Measurements from ENCODE around the gene NUMB. TPM values are rescaled to one million over a fixed set of nuclear protein-coding genes. Genes with fewer than 3 reads are reported as not detected.

NUMB gene
- total and polyA plus RNA-seq, 2 of the 4 experiments (the other 2 are of a cell fraction), result 45.9 to 114 TPM

GRCh38 chr14:73249564-73250316 lies 208.6 kb downstream of the NUMB start:
- Histone ChIP-seq H3K79me1 (ENCODE audit: low read depth in 1 of 2, low read length in 2 of 2) (peaks cover 0 to 6% of the 10 kb centered on the region in 2 experiments; a peak in 2 of 4 replicates), H2BK120ac (ENCODE audit: low read depth, low read length) (no peak overlapping the region), H4K5ac (ENCODE audit: low read depth, low read length) (no peak overlapping the region), H3K4me2 (ENCODE audit: low read depth, low read length) (no peak overlapping the region), H3K9ac (ENCODE audit: low read depth, low read length) (no peak overlapping the region), H3K9me1 (ENCODE audit: insufficient read depth, low read length) (peaks cover 6% of the 10 kb centered on the region; the same call in 1 of the 2 replicates), H4K91ac (ENCODE audit: insufficient read depth, low read depth, low read length) (no peak overlapping the region), H3K18ac (ENCODE audit: low read depth, low read length) (no peak overlapping the region), H2BK20ac (ENCODE audit: low read depth, low read length) (no peak overlapping the region), H2BK5ac (ENCODE audit: low read depth, low read length, poor library complexity, severe bottlenecking) (no peak overlapping the region), H3K4me3 (ENCODE audit: insufficient read depth, low read depth, low read length) (no peak overlapping the region), H3K9me3 (ENCODE audit: control insufficient read depth, insufficient read depth, low read length) (no peaks in the 10 kb centered on the region), H3K4me1 (ENCODE audit: control insufficient read depth, insufficient read depth, low read length) (no peaks in the 10 kb centered on the region), H3K56ac (ENCODE audit: extremely low read depth, insufficient read depth, low read length) (no peak overlapping the region), H3K27ac (ENCODE audit: insufficient read depth, low read length) (no peak overlapping the region), H2BK15ac (ENCODE audit: low read depth, low read length) (no peak overlapping the region), H4K8ac (ENCODE audit: low read depth in 2 of 2, low read length in 2 of 2) (no peak overlapping the region), H2AK9ac (replicated peaks; ENCODE audit: low read depth, low read length, poor library complexity) (no peak overlapping the region), H3K23ac (ENCODE audit: low read depth, low read length) (no peak overlapping the region), H3K27me3 (ENCODE audit: control insufficient read depth, insufficient read depth, low read length) (peaks cover 2% of the 10 kb centered on the region; the same call in 1 of the 2 replicates), H4K20me1 (ENCODE audit: insufficient read depth, low read length) (no peaks in the 10 kb centered on the region; the same call in 1 of the 2 replicates), H3K14ac (replicated peaks; ENCODE audit: low read depth, low read length) (no peak overlapping the region), H2AFZ (replicated peaks; ENCODE audit: low read length, poor library complexity) (no peak overlapping the region), H3K36me3 (ENCODE audit: control insufficient read depth, insufficient read depth, low read length) (no peaks in the 10 kb centered on the region), H3K4ac (ENCODE audit: low read depth, low read length) (no peak overlapping the region), H2AK5ac (ENCODE audit: low read depth, low read length) (no peak overlapping the region)
- ChIA-PET POLR2A (ENCODE audit: unreplicated experiment) (no interaction called here), CTCF (no interaction called here)
- ATAC-seq (ENCODE audit: low read depth) (no peak), DNase-seq (no peak)
- WGBS, 2 experiments (ENCODE audit: extremely low coverage in 2 of 2, insufficient read length in 1 of 2), result 90% methylated on average over 3 of the region's 13 CpGs; no CpG with 5 or more reads in 1 of the 2 experiments
- BruUV-seq (replicated peaks), result no TSS peak
- TF ChIP-seq POLR2A (IDR thresholded peaks at IDR 0.05; ENCODE audit: low read depth, low read length), result no peak
- no peak for TF ChIP-seq MXI1 (IDR thresholded peaks at IDR 0.05; ENCODE audit: borderline replicate concordance, low read depth, low read length)
- TF ChIP-seq CHD1 (IDR thresholded peaks at IDR 0.05; ENCODE audit: low read depth, low read length), result no peak
- TF ChIP-seq RCOR1 (IDR thresholded peaks at IDR 0.05; ENCODE audit: insufficient replicate concordance, low read length), result no peak
- TF ChIP-seq BHLHE40 (IDR thresholded peaks at IDR 0.05; ENCODE audit: low read depth, low read length), result no peak
- no peak for TF ChIP-seq CTCF (conservative IDR thresholded peaks at IDR 0.05; ENCODE audit: low read depth, low read length)
- TF ChIP-seq RFX5 (IDR thresholded peaks at IDR 0.05; ENCODE audit: low read depth, low read length), result no peak
- no peak for TF ChIP-seq SMC3 (IDR thresholded peaks at IDR 0.05; ENCODE audit: low read depth, low read length)
- TF ChIP-seq CEBPB (IDR thresholded peaks at IDR 0.05; ENCODE audit: low read depth, low read length), result no peak
- TF ChIP-seq MAFK (IDR thresholded peaks at IDR 0.05; ENCODE audit: low read depth, low read length), result no peak
- no peak for TF ChIP-seq ELK1 (IDR thresholded peaks at IDR 0.05; ENCODE audit: borderline replicate concordance, low read depth, low read length)
- no peak for TF ChIP-seq FOS (IDR thresholded peaks at IDR 0.05; ENCODE audit: low read depth, low read length)
- TF ChIP-seq USF2 (IDR thresholded peaks at IDR 0.05; ENCODE audit: low read depth, low read length), result no peak
- TF ChIP-seq RAD21 (IDR thresholded peaks at IDR 0.05; ENCODE audit: low read length), result no peak
- no peak for TF ChIP-seq MAZ (IDR thresholded peaks at IDR 0.05; ENCODE audit: borderline replicate concordance, low read depth, low read length)
- TF ChIP-seq NFE2L2 (IDR thresholded peaks at IDR 0.05; ENCODE audit: low read depth, low read length), result no peak
- in situ Hi-C loops (cut with MboI; ENCODE audit: low sequenced_read_pairs) (no loop called here), dilution Hi-C loops (cut with HindIII; ENCODE audit: low sequenced_read_pairs, unreplicated experiment) (no loop called here), intact Hi-C loops (cut with micrococcal nuclease) (no loop called here)

All from IMR-90 (cell line).